ENCODE data around the gene MZT2B. TPM values are rescaled to one million over a fixed set of nuclear protein-coding genes. Genes with fewer than 3 reads are reported as not detected.
"Not testable (repeated sequence)": the region's sequence is repeated elsewhere in the genome, so short reads cannot be mapped to it uniquely, and the experiment has no call there.

The MZT2B gene
- polyA plus RNA-seq, 1 experiment = 76.7 TPM

DNA sequence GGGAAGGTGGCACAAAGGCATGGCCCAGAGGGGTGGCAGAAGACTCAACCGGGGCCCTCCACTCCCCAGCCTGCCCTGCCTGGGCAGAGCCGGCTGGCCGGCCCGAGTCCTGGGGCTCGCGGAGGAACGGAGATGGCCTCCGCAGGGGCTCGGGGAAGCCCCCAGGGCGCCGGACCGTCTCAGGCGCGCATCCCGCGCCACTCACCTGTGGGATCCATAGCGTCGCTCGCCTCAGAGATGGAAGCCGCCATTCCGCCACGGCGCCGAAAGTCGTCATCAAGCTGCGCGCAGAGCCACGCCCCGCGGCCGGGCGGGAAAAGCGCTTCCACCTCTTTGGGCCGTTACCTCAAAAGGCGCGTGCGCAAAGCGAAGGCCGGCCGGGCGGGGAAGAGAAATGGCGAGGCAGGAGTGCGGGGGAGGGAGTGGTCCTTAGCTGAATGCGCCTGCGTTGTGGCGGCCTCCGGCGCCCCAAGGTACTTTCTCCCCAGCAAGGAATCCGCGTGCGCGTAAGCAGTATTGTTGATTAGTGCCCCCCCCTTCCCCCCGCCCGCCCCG, 660 bp upstream of the MZT2B start, which contains the start of gene SMPD4:
TSS of gene SMPD4 (minus strand) at position 278 of the 555 bp plus-strand sequence. CDS start 5,010 bp downstream, outside the sequence.
- peak within 1 kb of the TSS; percentile 90 for H3K4me3 ChIP-seq (ENCODE audit: low read depth, low read length)
- POLR2A ChIA-PET = interaction anchor here (0.6 to 1.6 kb wide), 7 partner anchors 11 to 161 kb away, joined by 3 to 12 read pairs (median 3); partner anchors contain the start of genes CCDC74B and IMP4
- H3K27ac ChIP-seq (ENCODE audit: low read depth, low read length) = peak within 1 kb of the TSS; percentile 61
- CTCF ChIA-PET = interaction anchor here (0.6 to 3.0 kb wide), 15 partner anchors 12 to 1903 kb away, joined by 3 to 35 read pairs (median 5); partner anchors contain the start of gene IMP4
- TF ChIP-seq, protein P1, sequence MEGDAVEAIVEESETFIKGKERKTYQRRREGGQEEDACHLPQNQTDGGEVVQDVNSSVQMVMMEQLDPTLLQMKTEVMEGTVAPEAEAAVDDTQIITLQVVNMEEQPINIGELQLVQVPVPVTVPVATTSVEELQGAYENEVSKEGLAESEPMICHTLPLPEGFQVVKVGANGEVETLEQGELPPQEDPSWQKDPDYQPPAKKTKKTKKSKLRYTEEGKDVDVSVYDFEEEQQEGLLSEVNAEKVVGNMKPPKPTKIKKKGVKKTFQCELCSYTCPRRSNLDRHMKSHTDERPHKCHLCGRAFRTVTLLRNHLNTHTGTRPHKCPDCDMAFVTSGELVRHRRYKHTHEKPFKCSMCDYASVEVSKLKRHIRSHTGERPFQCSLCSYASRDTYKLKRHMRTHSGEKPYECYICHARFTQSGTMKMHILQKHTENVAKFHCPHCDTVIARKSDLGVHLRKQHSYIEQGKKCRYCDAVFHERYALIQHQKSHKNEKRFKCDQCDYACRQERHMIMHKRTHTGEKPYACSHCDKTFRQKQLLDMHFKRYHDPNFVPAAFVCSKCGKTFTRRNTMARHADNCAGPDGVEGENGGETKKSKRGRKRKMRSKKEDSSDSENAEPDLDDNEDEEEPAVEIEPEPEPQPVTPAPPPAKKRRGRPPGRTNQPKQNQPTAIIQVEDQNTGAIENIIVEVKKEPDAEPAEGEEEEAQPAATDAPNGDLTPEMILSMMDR (IDR thresholded peaks at IDR 0.05; ENCODE audit: low read depth, low read length) = no peak
- H3K27me3 ChIP-seq (ENCODE audit: control insufficient read depth, insufficient read depth, low read length) = no peaks in the 10 kb centered on the region
- peak; percentile 85 for DNase-seq (ENCODE audit: low read depth, low spot score)
- H3K9me3 ChIP-seq (ENCODE audit: control insufficient read depth, insufficient read depth, low read length) = no peaks in the 10 kb centered on the region; the same call in 1 of the 2 replicates

DNA sequence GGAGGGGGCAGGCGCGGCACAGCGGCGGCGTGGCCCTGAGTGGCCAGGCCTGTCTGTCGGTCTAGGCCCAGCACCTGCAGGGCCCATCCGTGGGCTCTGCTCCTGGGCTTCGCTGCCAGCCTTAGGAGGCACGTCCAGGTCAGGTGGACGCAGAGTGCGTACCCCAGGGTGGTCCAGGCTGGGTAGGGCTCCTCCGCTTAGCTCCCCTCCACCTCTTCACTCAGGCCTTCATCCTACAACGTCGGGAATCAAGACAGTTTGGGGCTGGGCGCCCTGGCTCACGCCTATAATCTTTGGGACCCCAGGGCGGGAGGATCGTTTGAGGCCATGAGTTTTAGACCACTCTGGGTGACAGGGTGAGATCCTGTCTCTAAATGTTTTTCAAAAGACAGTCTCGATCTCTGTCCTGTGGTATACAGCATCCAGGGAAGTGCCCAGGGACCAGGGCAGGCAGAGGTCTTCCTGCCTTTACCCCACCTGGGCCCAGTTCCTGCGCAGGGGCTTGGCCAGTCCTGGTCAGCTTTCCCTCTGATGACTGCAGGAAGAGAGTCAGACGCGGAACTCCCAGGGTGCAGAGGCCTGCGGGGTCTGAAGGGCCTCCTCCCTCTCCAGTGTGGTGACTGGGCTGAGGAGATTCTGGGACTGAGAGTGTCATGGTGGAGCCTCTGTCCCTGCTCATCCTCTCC, 907 bp downstream of the MZT2B start:
- peak overlapping the region; percentile 71 for H3K4me3 ChIP-seq (ENCODE audit: low read depth, low read length)
- H3K27me3 ChIP-seq (ENCODE audit: control insufficient read depth, insufficient read depth, low read length); H3K27ac ChIP-seq (ENCODE audit: low read depth, low read length); POLR2A ChIA-PET; DNase-seq (ENCODE audit: low read depth, low spot score); H3K9me3 ChIP-seq (ENCODE audit: control insufficient read depth, insufficient read depth, low read length): not testable (repeated sequence)
- CTCF ChIA-PET = interaction anchor here (2.1 to 3.0 kb wide), 4 partner anchors 13 to 158 kb away, joined by 10 to 35 read pairs (median 16); partner anchors contain the start of gene IMP4

DNA sequence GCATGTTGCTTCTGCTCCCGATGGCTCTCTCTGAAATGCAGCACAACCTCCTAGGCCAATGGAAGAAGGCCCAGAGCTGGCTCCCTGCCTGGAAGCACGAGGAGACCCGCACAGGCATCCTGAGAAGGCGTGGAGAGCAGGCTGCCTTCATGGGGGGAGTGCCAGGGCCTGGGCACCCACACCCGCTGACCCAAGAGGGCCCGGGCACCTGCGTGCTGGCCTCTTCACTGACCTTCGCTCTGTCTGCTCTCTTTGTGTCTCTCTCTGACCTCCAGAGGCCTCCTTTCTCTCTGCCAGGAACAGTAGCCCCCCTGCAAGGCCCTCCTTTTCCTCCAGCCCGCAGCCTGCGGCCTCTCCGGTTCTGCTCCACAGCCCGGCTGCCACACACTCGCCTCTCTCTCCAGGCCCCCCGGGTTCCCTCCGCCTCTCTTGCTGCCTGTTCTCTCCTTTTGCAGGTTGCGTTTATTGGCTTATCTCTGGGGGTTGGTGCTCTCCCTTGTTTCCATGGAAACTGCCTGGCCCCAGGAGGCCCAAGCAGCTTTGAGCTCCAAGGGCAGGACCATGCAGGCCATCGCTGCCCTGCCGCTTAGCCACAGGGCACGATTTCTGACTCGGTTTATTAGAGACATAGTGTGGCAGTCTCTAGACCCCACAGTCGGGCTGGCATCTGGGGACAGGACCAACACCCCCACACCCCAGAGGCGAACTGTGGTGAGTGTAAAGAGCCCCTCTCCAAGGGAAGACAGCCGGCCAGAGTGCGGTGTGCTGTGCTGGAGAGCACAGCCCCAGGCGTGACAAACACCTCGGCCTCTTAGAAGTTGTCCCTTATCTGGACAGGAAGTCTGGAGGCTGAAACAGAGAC, 1.7 kb downstream of the MZT2B start:
- ChIA-PET POLR2A (no interaction called here), CTCF (interaction anchor here (1.0 kb wide), 1 partner anchor 150 kb away, joined by 3 read pairs; no protein-coding TSS in a partner anchor)
- Histone ChIP-seq H3K27ac (ENCODE audit: low read depth, low read length) (no peak overlapping the region), H3K27me3 (ENCODE audit: control insufficient read depth, insufficient read depth, low read length) (no peaks in the 10 kb centered on the region), H3K4me3 (ENCODE audit: low read depth, low read length) (peak overlapping the region; percentile 71), H3K9me3 (ENCODE audit: control insufficient read depth, insufficient read depth, low read length) (no peaks in the 10 kb centered on the region; the same call in 1 of the 2 replicates)
- TF ChIP-seq, protein P1 (IDR thresholded peaks at IDR 0.05; ENCODE audit: low read depth, low read length) = no peak
- no peak for DNase-seq (ENCODE audit: low read depth, low spot score)

DNA sequence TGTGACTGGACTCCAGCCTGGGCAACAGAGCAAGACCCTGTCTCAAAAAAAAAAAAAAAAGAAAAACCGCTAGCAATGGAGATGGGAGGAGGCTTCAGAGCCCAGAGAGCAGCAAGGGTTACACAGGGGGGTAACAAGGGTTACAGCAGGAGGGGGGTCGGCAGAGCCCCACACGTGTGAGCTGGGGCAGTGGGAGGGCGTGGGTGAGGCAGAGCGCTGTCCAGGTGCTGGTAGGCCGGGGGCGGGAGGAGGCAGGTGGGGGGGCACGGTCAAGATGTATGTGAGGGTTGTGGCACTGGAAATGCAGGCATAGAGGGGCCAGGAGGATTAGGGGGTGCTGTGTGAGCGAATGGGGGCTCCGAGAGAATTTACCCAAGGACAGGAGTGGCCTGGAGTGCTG, 3.4 kb downstream of the MZT2B start:
- no peak for DNase-seq (ENCODE audit: low read depth, low spot score)
- H3K9me3 ChIP-seq (ENCODE audit: control insufficient read depth, insufficient read depth, low read length) = no peaks in the 10 kb centered on the region; the same call in 1 of the 2 replicates
- POLR2A ChIA-PET = no interaction called here
- H3K4me3 ChIP-seq (ENCODE audit: low read depth, low read length) = no peak overlapping the region
- TF ChIP-seq, protein P1 (IDR thresholded peaks at IDR 0.05; ENCODE audit: low read depth, low read length) = no peak
- H3K27ac ChIP-seq (ENCODE audit: low read depth, low read length) = no peak overlapping the region
- no peaks in the 10 kb centered on the region for H3K27me3 ChIP-seq (ENCODE audit: control insufficient read depth, insufficient read depth, low read length)
- CTCF ChIA-PET = no interaction called here

DNA sequence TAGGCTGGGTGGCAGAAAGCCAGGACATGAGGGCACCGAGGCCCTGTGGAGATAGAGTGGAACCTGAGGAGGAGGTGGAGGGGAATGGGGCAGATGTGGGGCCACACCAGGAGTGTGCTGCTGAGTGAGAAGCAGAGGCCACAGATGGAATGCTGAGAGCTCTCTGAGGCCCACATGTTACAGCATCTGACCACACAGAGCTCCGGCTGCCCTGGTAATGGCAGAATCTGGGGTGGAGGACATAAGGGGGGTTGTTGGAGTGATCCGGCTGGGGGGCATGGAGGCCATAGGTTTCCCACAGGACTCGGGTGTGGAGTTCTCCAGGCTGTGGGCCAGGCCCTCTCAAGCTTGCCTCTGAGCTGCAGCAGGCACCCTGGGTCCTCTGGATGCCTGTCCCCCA, 3.8 kb downstream of the MZT2B start:
- CTCF ChIA-PET = no interaction called here
- POLR2A ChIA-PET = no interaction called here
- H3K27me3 ChIP-seq (ENCODE audit: control insufficient read depth, insufficient read depth, low read length) = no peaks in the 10 kb centered on the region

More for the DNA sequence above, 3.8 kb downstream of the MZT2B start:
- DNase-seq (ENCODE audit: low read depth, low spot score) = no peak
- TF ChIP-seq, protein P1 (IDR thresholded peaks at IDR 0.05; ENCODE audit: low read depth, low read length) = no peak
- Histone ChIP-seq H3K4me3 (ENCODE audit: low read depth, low read length) (no peak overlapping the region), H3K27ac (ENCODE audit: low read depth, low read length) (no peak overlapping the region), H3K9me3 (ENCODE audit: control insufficient read depth, insufficient read depth, low read length) (no peaks in the 10 kb centered on the region; the same call in 1 of the 2 replicates)

All from AG04450 (cell line).